ENCODE results near the gene PCSK1N.

PCSK1N gene

GRCh38 chrX:48791063-48791820 is 44.2 kb downstream of the PCSK1N start:
- Histone ChIP-seq H3K27me3 (ENCODE audit: control insufficient read depth in 5 of 5, insufficient read depth in 4 of 5, low read length in 5 of 5) (peaks cover 16 to 50% (median 35%) of the 10 kb centered on the region in 5 donors), H3K9me3 (ENCODE audit: control insufficient read depth in 5 of 5, low read length in 5 of 5) (no peaks in the 10 kb centered on the region), H3K27ac (ENCODE audit: low read depth, low read length) (no peak overlapping the region), H3K9ac (ENCODE audit: low read length in 5 of 5) (no peak overlapping the region), H3K4me3 (ENCODE audit: low read depth in 1 of 5, low read length in 5 of 5) (no peak overlapping the region), H3K4me1 (ENCODE audit: control insufficient read depth in 5 of 5, insufficient read depth in 5 of 5, low read length in 5 of 5) (no peaks in the 10 kb centered on the region), H3K36me3 (ENCODE audit: control insufficient read depth in 5 of 5, insufficient read depth in 5 of 5, low read length in 5 of 5) (no peaks in the 10 kb centered on the region)

GRCh38 chrX:48790477-48790876 is 44.9 kb downstream of the PCSK1N start:
- Histone ChIP-seq H3K4me1 (ENCODE audit: control insufficient read depth in 5 of 5, insufficient read depth in 5 of 5, low read length in 5 of 5) (no peaks in the 10 kb centered on the region), H3K9ac (ENCODE audit: low read length in 5 of 5) (no peak overlapping the region), H3K36me3 (ENCODE audit: control insufficient read depth in 5 of 5, insufficient read depth in 5 of 5, low read length in 5 of 5) (no peaks in the 10 kb centered on the region), H3K27me3 (ENCODE audit: control insufficient read depth in 5 of 5, insufficient read depth in 4 of 5, low read length in 5 of 5) (peaks cover 16 to 51% (median 40%) of the 10 kb centered on the region in 5 donors), H3K4me3 (ENCODE audit: low read depth in 1 of 5, low read length in 5 of 5) (no peak overlapping the region), H3K27ac (ENCODE audit: low read depth, low read length) (no peak overlapping the region), H3K9me3 (ENCODE audit: control insufficient read depth in 5 of 5, low read length in 5 of 5) (no peaks in the 10 kb centered on the region)

GRCh38 chrX:48789366-48790220 is 45.8 kb downstream of the PCSK1N start:
- peaks cover 16 to 51% (median 37%) of the 10 kb centered on the region in 5 donors for H3K27me3 ChIP-seq (ENCODE audit: control insufficient read depth in 5 of 5, insufficient read depth in 4 of 5, low read length in 5 of 5)
- no peaks in the 10 kb centered on the region for H3K4me1 ChIP-seq (ENCODE audit: control insufficient read depth in 5 of 5, insufficient read depth in 5 of 5, low read length in 5 of 5)
- H3K4me3 ChIP-seq (ENCODE audit: low read depth in 1 of 5, low read length in 5 of 5), result no peak overlapping the region
- no peaks in the 10 kb centered on the region for H3K9me3 ChIP-seq (ENCODE audit: control insufficient read depth in 5 of 5, low read length in 5 of 5)
- no peak overlapping the region for H3K27ac ChIP-seq (ENCODE audit: low read depth, low read length)
- H3K9ac ChIP-seq (ENCODE audit: low read length in 5 of 5), result no peak overlapping the region
- no peaks in the 10 kb centered on the region for H3K36me3 ChIP-seq (ENCODE audit: control insufficient read depth in 5 of 5, insufficient read depth in 5 of 5, low read length in 5 of 5)

- Histone ChIP-seq H3K4me1 (ENCODE audit: control insufficient read depth in 5 of 5, insufficient read depth in 5 of 5, low read length in 5 of 5) (no peaks in the 10 kb centered on the region), H3K36me3 (ENCODE audit: control insufficient read depth in 5 of 5, insufficient read depth in 5 of 5, low read length in 5 of 5) (no peaks in the 10 kb centered on the region), H3K9ac (ENCODE audit: low read length in 5 of 5) (no peak overlapping the region), H3K27me3 (ENCODE audit: control insufficient read depth in 5 of 5, insufficient read depth in 4 of 5, low read length in 5 of 5) (peaks cover 16 to 41% (median 28%) of the 10 kb centered on the region in 5 donors), H3K4me3 (ENCODE audit: low read depth in 1 of 5, low read length in 5 of 5) (no peak overlapping the region), H3K9me3 (ENCODE audit: control insufficient read depth in 5 of 5, low read length in 5 of 5) (no peaks in the 10 kb centered on the region), H3K27ac (ENCODE audit: low read depth, low read length) (no peak overlapping the region)
Measured at GRCh38 chrX:48787505-48788443, 47.6 kb downstream of the PCSK1N start.

- no peaks in the 10 kb centered on the region for H3K36me3 ChIP-seq (ENCODE audit: control insufficient read depth in 5 of 5, insufficient read depth in 5 of 5, low read length in 5 of 5)
- H3K27ac ChIP-seq (ENCODE audit: low read depth, low read length), result no peak overlapping the region
- peaks cover 13 to 44% (median 27%) of the 10 kb centered on the region in 5 donors for H3K27me3 ChIP-seq (ENCODE audit: control insufficient read depth in 5 of 5, insufficient read depth in 4 of 5, low read length in 5 of 5)
- no peaks in the 10 kb centered on the region for H3K4me1 ChIP-seq (ENCODE audit: control insufficient read depth in 5 of 5, insufficient read depth in 5 of 5, low read length in 5 of 5)
- no peaks in the 10 kb centered on the region for H3K9me3 ChIP-seq (ENCODE audit: control insufficient read depth in 5 of 5, low read length in 5 of 5)
- H3K9ac ChIP-seq (ENCODE audit: low read length in 5 of 5), result no peak overlapping the region
- H3K4me3 ChIP-seq (ENCODE audit: low read depth in 1 of 5, low read length in 5 of 5), result no peak overlapping the region
Measured at GRCh38 chrX:48786825-48787504, 48.4 kb downstream of the PCSK1N start.

- H3K9me3 ChIP-seq (ENCODE audit: control insufficient read depth in 5 of 5, low read length in 5 of 5), result no peaks in the 10 kb centered on the region
- H3K4me1 ChIP-seq (ENCODE audit: control insufficient read depth in 5 of 5, insufficient read depth in 5 of 5, low read length in 5 of 5), result no peaks in the 10 kb centered on the region
- peaks cover 13 to 40% (median 27%) of the 10 kb centered on the region in 5 donors for H3K27me3 ChIP-seq (ENCODE audit: control insufficient read depth in 5 of 5, insufficient read depth in 4 of 5, low read length in 5 of 5)
- H3K36me3 ChIP-seq (ENCODE audit: control insufficient read depth in 5 of 5, insufficient read depth in 5 of 5, low read length in 5 of 5), result no peaks in the 10 kb centered on the region
- H3K4me3 ChIP-seq (ENCODE audit: low read depth in 1 of 5, low read length in 5 of 5), result no peak within 1 kb of the TSS
- H3K9ac ChIP-seq (ENCODE audit: low read length in 5 of 5), result no peak within 1 kb of the TSS
- H3K27ac ChIP-seq (ENCODE audit: low read depth, low read length), result no peak within 1 kb of the TSS
Measured at GRCh38 chrX:48786341-48786800, 49.0 kb downstream of the PCSK1N start, which contains the start of gene GATA1. TSS of gene GATA1 (plus strand) at chrX:48786590. CDS start at chrX:48791110, 4,520 bp downstream.

DNA sequence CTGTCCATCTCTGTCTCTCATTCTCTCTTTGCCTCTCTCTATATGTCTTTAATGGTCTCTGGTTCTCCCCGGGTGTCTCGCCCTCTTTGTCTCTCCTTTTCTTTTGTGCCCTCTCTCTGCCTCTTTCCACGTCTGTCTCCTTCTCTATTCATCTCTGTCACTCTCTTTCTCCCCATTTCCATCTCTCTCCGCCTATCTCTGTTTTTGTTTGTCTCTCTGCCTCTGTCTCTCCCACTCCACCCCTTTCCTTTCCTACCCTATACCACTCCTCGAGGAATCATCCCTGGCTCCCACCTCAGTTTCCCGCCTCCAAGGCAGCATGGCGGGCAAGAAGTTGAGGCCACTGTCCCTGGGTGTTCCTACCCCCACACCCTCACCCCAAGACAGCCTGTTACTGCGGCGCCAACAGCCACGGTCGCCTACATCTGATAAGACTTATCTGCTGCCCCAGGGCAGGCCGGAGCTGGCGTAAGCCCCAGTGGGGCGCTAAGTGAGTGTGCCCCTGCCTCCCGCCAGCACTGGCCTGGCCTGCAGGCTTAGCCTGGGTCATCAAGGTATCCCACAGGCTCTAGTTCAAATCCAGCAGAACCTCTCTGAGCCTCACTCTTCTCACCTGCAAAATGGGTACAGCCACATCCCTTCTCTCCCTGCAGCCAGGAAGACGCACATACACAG is 49.7 kb downstream of the PCSK1N start:
- H3K27ac ChIP-seq (ENCODE audit: low read depth, low read length), result no peak overlapping the region
- H3K36me3 ChIP-seq (ENCODE audit: control insufficient read depth in 5 of 5, insufficient read depth in 5 of 5, low read length in 5 of 5), result no peaks in the 10 kb centered on the region
- peaks cover 13 to 39% (median 27%) of the 10 kb centered on the region in 5 donors for H3K27me3 ChIP-seq (ENCODE audit: control insufficient read depth in 5 of 5, insufficient read depth in 4 of 5, low read length in 5 of 5)
- H3K4me3 ChIP-seq (ENCODE audit: low read depth in 1 of 5, low read length in 5 of 5), result no peak overlapping the region
- H3K9me3 ChIP-seq (ENCODE audit: control insufficient read depth in 5 of 5, low read length in 5 of 5), result no peaks in the 10 kb centered on the region
- no peaks in the 10 kb centered on the region for H3K4me1 ChIP-seq (ENCODE audit: control insufficient read depth in 5 of 5, insufficient read depth in 5 of 5, low read length in 5 of 5)
- H3K9ac ChIP-seq (ENCODE audit: low read length in 5 of 5), result no peak overlapping the region

- Histone ChIP-seq H3K27ac (ENCODE audit: low read depth, low read length) (no peak overlapping the region), H3K4me3 (ENCODE audit: low read depth in 1 of 5, low read length in 5 of 5) (no peak overlapping the region), H3K27me3 (ENCODE audit: control insufficient read depth in 5 of 5, insufficient read depth in 4 of 5, low read length in 5 of 5) (peaks cover 13 to 39% (median 27%) of the 10 kb centered on the region in 5 donors), H3K4me1 (ENCODE audit: control insufficient read depth in 5 of 5, insufficient read depth in 5 of 5, low read length in 5 of 5) (no peaks in the 10 kb centered on the region), H3K9me3 (ENCODE audit: control insufficient read depth in 5 of 5, low read length in 5 of 5) (no peaks in the 10 kb centered on the region), H3K36me3 (ENCODE audit: control insufficient read depth in 5 of 5, insufficient read depth in 5 of 5, low read length in 5 of 5) (no peaks in the 10 kb centered on the region), H3K9ac (ENCODE audit: low read length in 5 of 5) (no peak overlapping the region)
Measured at GRCh38 chrX:48785186-48785539, 50.2 kb downstream of the PCSK1N start.

GRCh38 chrX:48784726-48785125 is 50.7 kb downstream of the PCSK1N start:
- no peak overlapping the region for H3K9ac ChIP-seq (ENCODE audit: low read length in 5 of 5)
- H3K4me3 ChIP-seq (ENCODE audit: low read depth in 1 of 5, low read length in 5 of 5), result no peak overlapping the region
- no peaks in the 10 kb centered on the region for H3K36me3 ChIP-seq (ENCODE audit: control insufficient read depth in 5 of 5, insufficient read depth in 5 of 5, low read length in 5 of 5)
- H3K27ac ChIP-seq (ENCODE audit: low read depth, low read length), result no peak overlapping the region
- no peaks in the 10 kb centered on the region for H3K9me3 ChIP-seq (ENCODE audit: control insufficient read depth in 5 of 5, low read length in 5 of 5)
- no peaks in the 10 kb centered on the region for H3K4me1 ChIP-seq (ENCODE audit: control insufficient read depth in 5 of 5, insufficient read depth in 5 of 5, low read length in 5 of 5)
- peaks cover 13 to 37% (median 27%) of the 10 kb centered on the region in 5 donors for H3K27me3 ChIP-seq (ENCODE audit: control insufficient read depth in 5 of 5, insufficient read depth in 4 of 5, low read length in 5 of 5)

Data from subcutaneous abdominal adipose tissue (tissue), 5 donors.